GM23248 (cell line): Measurements from ENCODE around the gene ZNF438. TPM values are rescaled to one million over a fixed set of nuclear protein-coding genes. Genes with fewer than 3 reads are reported as not detected.

Experiments
- DNase-seq: peaks from one replicate; pipeline ENCODE4 v3.0.0-alpha.2; 2015
- H2AFZ ChIP-seq: fragments of 200-600 bp; sonication (generic); 2 replicates; pipeline ENCODE4 v1.6.1; 2016; ENCODE audit warnings: antibody characterized with exemption
- H3F3A ChIP-seq: fragments of 200-600 bp; sonication (generic); 2 replicates; pipeline ENCODE4 v1.6.1; 2016; ENCODE audit warnings: mild to moderate bottlenecking, antibody characterized with exemption, mixed run types; ENCODE audit not compliant: insufficient read depth
- H3K27ac ChIP-seq: fragments of 200-600 bp; sonication (generic); 2 replicates; pipeline ENCODE4 v1.5.1; 2016; ENCODE audit warnings: mild to moderate bottlenecking
- H3K27me3 ChIP-seq: fragments of 200-600 bp; sonication (generic); replicated peaks from 2 replicates; pipeline ENCODE4 v1.6.1; 2016; ENCODE audit warnings: mild to moderate bottlenecking; ENCODE audit not compliant: insufficient read depth
- H3K36me3 ChIP-seq: fragments of 200-600 bp; sonication (generic); 2 replicates; pipeline ENCODE4 v1.6.1; 2016; ENCODE audit warnings: low read depth, mild to moderate bottlenecking
- H3K4me1 ChIP-seq: fragments of 200-600 bp; sonication (generic); 2 replicates; pipeline ENCODE4 v1.6.1; 2016; ENCODE audit warnings: mild to moderate bottlenecking; ENCODE audit not compliant: insufficient read depth
- H3K4me2 ChIP-seq: fragments of 200-600 bp; sonication (generic); one replicate; pipeline ENCODE4 v1.6.1; 2016; ENCODE audit warnings: mild to moderate bottlenecking; ENCODE audit not compliant: unreplicated experiment
- H3K4me3 ChIP-seq: fragments of 200-600 bp; sonication (generic); 2 replicates; pipeline ENCODE4 v1.5.1; 2016; ENCODE audit warnings: mild to moderate bottlenecking
- H3K79me2 ChIP-seq: fragments of 200-600 bp; sonication (generic); 2 replicates; pipeline ENCODE4 v1.6.1; 2016; ENCODE audit warnings: mild to moderate bottlenecking; ENCODE audit not compliant: insufficient read depth
- H3K9ac ChIP-seq: fragments of 200-600 bp; sonication (generic); 2 replicates; pipeline ENCODE4 v1.6.1; 2016; ENCODE audit warnings: mild to moderate bottlenecking
- H3K9me2 ChIP-seq: fragments of 200-600 bp; sonication (generic); 2 replicates; pipeline ENCODE4 v1.6.1; 2016; ENCODE audit warnings: mixed run types, mild to moderate bottlenecking, moderate library complexity; ENCODE audit not compliant: insufficient read depth
- H3K9me3 ChIP-seq: fragments of 200-600 bp; sonication (generic); one replicate; pipeline ENCODE4 v1.6.1; 2017; ENCODE audit warnings: low read depth
- H4K20me1 ChIP-seq: fragments of 200-600 bp; sonication (generic); 2 replicates; pipeline ENCODE4 v1.6.0; 2016; ENCODE audit not compliant: insufficient read depth
- EZH2 ChIP-seq: fragments of 200-600 bp; sonication (generic); IDR thresholded peaks from 2 replicates; pipeline ENCODE4 v1.6.1; 2018; ENCODE audit warnings: antibody characterized with exemption, mild to moderate bottlenecking; ENCODE audit not compliant: insufficient read depth, poor library complexity, severe bottlenecking
- EZH2phosphoT487 ChIP-seq: fragments of 200-600 bp; sonication (generic); IDR thresholded peaks from 2 replicates; pipeline ENCODE4 v1.6.1; 2018; ENCODE audit warnings: antibody characterized with exemption, moderate library complexity, mild to moderate bottlenecking, low read depth; ENCODE audit not compliant: insufficient read depth
- WGBS, 2 experiments: methylation state at CpG; one replicate each; pipeline ENCODE4 v1.1.6; 2015 to 2017; ENCODE audit warnings: low lambda C conversion rate in 2 of 2, low coverage in 1 of 2; ENCODE audit errors: missing lambda C conversion rate in 2 of 2; 5-methylcytosine and 5-hydroxymethylcytosine counted together
- in situ Hi-C: fragments of 300-500 bp; cut with MboI; formaldehyde crosslinking; loops from 2 replicates; pipeline ENCODE4 v1.15.0; 2020
- polyA plus RNA-seq: library from polyadenylated mRNA; unstranded; fragments of >200 nt; fragmentation: Nextera tagmentation; extraction: Ambion mirVana; gene quantifications from 2 replicates; pipeline ENCODE4 v1.2.1, GENCODE V29; 2016
- total RNA-seq: library from RNA; depleted of rRNA; stranded (reverse); fragments of >200 nt; shearing (Covaris generic); gene quantifications from 2 replicates; pipeline ENCODE4 v1.2.3, GENCODE V29; 2014

The ZNF438 gene
- total and polyA plus RNA-seq, 2 experiments from 2014 or later, result 2.9 to 4.1 TPM

DNA sequence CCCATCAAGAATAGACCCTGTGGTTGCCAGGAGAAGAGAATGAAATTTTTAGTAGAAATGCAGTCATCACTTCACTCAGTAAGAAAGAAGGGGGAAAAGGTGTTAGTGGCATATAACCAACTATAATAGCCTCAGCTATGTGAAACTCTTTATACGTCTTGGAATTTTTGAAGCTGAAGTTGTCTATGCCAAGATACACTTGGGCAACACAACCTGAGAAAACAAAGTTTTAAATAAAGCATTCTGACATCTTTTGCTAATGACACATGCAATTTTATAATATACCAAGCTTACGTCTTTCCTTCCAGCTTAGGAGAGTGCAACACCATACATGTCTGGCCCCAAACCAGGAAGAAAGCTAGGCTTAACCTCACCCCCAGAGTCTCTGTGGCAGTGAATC, 40.8 kb upstream of the ZNF438 start:
- Histone ChIP-seq H3K9me2 (no peaks in the 10 kb centered on the region), H3K4me1 (peaks cover 44% of the 10 kb centered on the region), H3K79me2 (no peaks in the 10 kb centered on the region), H4K20me1 (no peaks in the 10 kb centered on the region), H3K4me2 (peak overlapping the region; percentile 9), H3F3A (peaks cover 37% of the 10 kb centered on the region), H3K27ac (peak overlapping the region; percentile 8), H3K9ac (no peak overlapping the region), H2AFZ (no peak overlapping the region), H3K36me3 (no peaks in the 10 kb centered on the region), H3K27me3 (no peaks in the 10 kb centered on the region), H3K4me3 (no peak overlapping the region), H3K9me3 (no peaks in the 10 kb centered on the region)
- 87 to 88% methylated on average over 2 of the region's 2 CpGs for WGBS, 2 experiments
- in situ Hi-C loops, result no loop called here
- no peak for DNase-seq
- TF ChIP-seq EZH2 (no peak), EZH2phosphoT487 (no peak)

DNA sequence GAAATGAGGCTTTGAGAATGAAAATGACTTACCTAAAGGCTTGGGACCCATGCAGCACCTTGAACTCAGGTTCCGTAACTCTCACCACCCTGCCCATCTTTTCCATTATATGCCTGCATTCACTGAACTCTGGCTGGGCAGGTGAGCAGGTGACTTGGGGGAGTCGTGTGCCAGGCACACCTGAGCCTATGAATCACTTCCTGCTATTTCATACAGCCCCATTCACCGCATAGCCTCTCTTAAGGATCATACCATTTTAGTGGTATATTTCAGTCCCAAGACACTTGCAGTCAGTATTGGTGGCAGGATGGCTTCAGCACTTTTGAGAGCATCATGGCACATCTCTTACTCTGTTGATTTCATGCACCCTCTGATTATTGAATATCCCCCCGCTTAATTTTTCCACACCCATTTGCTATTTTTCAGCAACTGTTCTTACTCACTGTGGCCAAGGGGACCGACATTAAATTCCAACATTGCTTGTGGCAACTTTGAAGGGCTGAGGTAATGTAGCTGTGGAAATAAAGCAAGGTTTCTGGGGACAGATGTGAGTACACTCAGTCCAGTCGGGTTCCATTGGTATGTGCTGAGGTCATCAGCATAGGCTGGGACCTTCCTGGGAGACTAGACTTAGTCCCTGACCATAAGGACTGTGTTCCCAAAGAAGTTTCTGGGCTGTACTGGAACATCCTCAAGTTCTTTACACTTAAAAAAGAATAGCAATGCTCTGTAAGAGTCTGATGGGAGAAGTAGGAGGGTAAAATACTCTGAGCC, 39.8 kb upstream of the ZNF438 start:
- TF ChIP-seq EZH2phosphoT487 (no peak), EZH2 (no peak)
- DNase-seq, result peak; percentile 72

DNA sequence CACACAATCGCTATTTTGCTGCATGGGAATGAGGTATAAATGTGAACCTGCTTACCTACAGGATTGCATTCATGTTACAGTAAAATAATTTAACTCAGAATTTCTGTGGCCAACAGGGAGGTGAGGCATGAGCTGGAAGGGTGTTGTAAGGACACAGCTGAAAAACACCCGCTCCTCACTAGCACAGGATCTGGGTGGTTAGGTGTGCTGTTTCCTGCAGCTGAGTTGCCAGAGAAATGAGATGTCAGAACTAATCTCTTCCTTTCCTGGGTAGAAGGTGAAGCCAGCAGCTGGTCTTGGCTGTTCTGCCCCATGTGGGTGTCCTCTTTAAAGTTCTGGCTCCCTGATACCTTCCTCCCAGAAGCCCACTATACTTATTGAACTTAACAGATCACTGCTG, 39.0 kb upstream of the ZNF438 start:
- H3K4me1 ChIP-seq, result peaks cover 37% of the 10 kb centered on the region
- no peak overlapping the region for H3K4me3 ChIP-seq
- in situ Hi-C loops, result no loop called here

More for the DNA sequence above, 39.8 kb upstream of the ZNF438 start:
- Histone ChIP-seq H3K9me2 (no peaks in the 10 kb centered on the region), H3K27ac (peak overlapping the region; percentile 8), H3K79me2 (no peaks in the 10 kb centered on the region), H3K36me3 (no peaks in the 10 kb centered on the region), H3K9ac (no peak overlapping the region), H3K4me2 (peak overlapping the region; percentile 9), H3K4me1 (peaks cover 44% of the 10 kb centered on the region), H3K9me3 (no peaks in the 10 kb centered on the region), H3K27me3 (no peaks in the 10 kb centered on the region), H2AFZ (0 out of 2 replicates have a peak overlapping the region, but pooled peaks have one; percentile 11), H4K20me1 (no peaks in the 10 kb centered on the region), H3K4me3 (no peak overlapping the region), H3F3A (peaks cover 32% of the 10 kb centered on the region)
- in situ Hi-C loops, result no loop called here
- WGBS, 2 experiments, result 57 to 58% methylated on average over 6 of the region's 6 CpGs

DNA sequence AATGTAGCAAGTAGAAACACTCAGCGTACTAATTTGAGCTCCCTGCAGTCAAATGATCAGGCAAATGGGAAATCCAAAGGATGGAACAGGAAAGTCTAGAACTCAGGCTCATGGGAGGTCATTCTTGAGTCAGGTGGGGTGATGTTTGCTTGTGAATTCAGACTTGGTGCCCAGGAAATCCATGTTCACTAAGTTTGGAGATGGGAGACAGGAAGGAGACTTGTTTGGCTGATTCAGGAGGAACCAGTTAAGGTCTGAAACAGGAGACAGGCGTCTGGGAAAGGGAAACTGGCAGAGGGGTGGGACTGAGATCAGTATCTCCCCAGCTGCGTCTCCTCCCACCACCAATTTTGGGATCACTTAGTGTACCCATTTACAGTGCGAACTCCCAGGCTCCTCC, 38.4 kb upstream of the ZNF438 start:
- WGBS, 2 experiments, result 67 to 72% methylated on average over 4 of the region's 4 CpGs
- H3K9me3 ChIP-seq, result no peaks in the 10 kb centered on the region
- no peaks in the 10 kb centered on the region for H4K20me1 ChIP-seq
- no peak overlapping the region for H2AFZ ChIP-seq
- in situ Hi-C loops, result no loop called here
- no peak for DNase-seq
- H3K4me1 ChIP-seq, result peaks cover 34% of the 10 kb centered on the region
- TF ChIP-seq EZH2 (no peak), EZH2phosphoT487 (no peak)
- no peak overlapping the region for H3K4me3 ChIP-seq
- H3K27ac ChIP-seq, result no peak overlapping the region
- no peaks in the 10 kb centered on the region for H3K9me2 ChIP-seq
- H3K9ac ChIP-seq, result no peak overlapping the region
- no peak overlapping the region for H3K4me2 ChIP-seq
- no peaks in the 10 kb centered on the region for H3K79me2 ChIP-seq
- H3K36me3 ChIP-seq, result no peaks in the 10 kb centered on the region
- peaks cover 23% of the 10 kb centered on the region for H3F3A ChIP-seq
- no peaks in the 10 kb centered on the region for H3K27me3 ChIP-seq

More for the DNA sequence above, 39.0 kb upstream of the ZNF438 start:
- Histone ChIP-seq H3K9me3 (no peaks in the 10 kb centered on the region), H3K4me2 (no peak overlapping the region), H3K9ac (no peak overlapping the region), H3K27me3 (no peaks in the 10 kb centered on the region), H4K20me1 (no peaks in the 10 kb centered on the region), H3F3A (peaks cover 25% of the 10 kb centered on the region), H3K9me2 (no peaks in the 10 kb centered on the region), H2AFZ (no peak overlapping the region), H3K27ac (no peak overlapping the region), H3K79me2 (no peaks in the 10 kb centered on the region), H3K36me3 (no peaks in the 10 kb centered on the region)
- WGBS, 2 experiments, result 100% methylated on average over 2 of the region's 2 CpGs
- no peak for TF ChIP-seq EZH2phosphoT487
- no peak for TF ChIP-seq EZH2
- DNase-seq, result no peak
